Coronary artery (tissue), 2 donors: ENCODE measurements around the gene MCOLN3.

Experiments
- DNase-seq: peaks from one replicate; pipeline ENCODE4 v3.0.0-alpha.2; 2017; ENCODE audit warnings: low spot score
- H3K27ac ChIP-seq, 2 donors: fragments of 200-600 bp; sonication (generic); one replicate each; pipeline ENCODE4 v1.5.1; 2016 to 2019
- H3K4me3 ChIP-seq: fragments of 200-600 bp; sonication (generic); 2 replicates; pipeline ENCODE4 v1.5.1; 2016; ENCODE audit warnings: mild to moderate bottlenecking, moderate library complexity
- TF ChIP-seq, protein P1 (sequence below): fragments of 200-600 bp; sonication (generic); IDR thresholded peaks from one replicate; pipeline ENCODE4 v1.5.1; 2019; ENCODE audit warnings: antibody characterized with exemption

Gene MCOLN3

DNA sequence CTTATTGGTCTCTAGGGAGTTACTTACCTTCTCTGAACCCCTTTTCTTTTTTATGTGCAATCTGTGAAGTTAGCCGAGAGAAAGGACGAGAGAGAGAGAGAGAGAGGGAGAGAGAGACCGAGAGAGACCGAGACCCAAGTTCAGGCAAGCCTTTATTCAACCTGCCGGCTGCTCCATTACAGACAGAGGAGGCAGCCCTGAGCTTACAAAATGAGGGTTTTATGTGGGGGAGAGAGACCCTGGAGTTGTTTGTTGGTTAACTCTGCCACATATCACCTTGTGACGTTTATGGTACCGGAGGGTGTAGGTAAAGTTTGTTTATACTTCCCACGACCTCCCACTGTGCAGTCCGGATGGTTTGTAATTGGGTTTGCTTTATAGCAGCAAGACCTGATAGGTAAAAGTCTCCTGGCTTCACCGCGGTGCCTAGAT is 1.5 kb upstream of the MCOLN3 start:
- TF ChIP-seq, protein P1, sequence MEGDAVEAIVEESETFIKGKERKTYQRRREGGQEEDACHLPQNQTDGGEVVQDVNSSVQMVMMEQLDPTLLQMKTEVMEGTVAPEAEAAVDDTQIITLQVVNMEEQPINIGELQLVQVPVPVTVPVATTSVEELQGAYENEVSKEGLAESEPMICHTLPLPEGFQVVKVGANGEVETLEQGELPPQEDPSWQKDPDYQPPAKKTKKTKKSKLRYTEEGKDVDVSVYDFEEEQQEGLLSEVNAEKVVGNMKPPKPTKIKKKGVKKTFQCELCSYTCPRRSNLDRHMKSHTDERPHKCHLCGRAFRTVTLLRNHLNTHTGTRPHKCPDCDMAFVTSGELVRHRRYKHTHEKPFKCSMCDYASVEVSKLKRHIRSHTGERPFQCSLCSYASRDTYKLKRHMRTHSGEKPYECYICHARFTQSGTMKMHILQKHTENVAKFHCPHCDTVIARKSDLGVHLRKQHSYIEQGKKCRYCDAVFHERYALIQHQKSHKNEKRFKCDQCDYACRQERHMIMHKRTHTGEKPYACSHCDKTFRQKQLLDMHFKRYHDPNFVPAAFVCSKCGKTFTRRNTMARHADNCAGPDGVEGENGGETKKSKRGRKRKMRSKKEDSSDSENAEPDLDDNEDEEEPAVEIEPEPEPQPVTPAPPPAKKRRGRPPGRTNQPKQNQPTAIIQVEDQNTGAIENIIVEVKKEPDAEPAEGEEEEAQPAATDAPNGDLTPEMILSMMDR = no peak
- no peak overlapping the region for H3K4me3 ChIP-seq
- DNase-seq = no peak

DNA sequence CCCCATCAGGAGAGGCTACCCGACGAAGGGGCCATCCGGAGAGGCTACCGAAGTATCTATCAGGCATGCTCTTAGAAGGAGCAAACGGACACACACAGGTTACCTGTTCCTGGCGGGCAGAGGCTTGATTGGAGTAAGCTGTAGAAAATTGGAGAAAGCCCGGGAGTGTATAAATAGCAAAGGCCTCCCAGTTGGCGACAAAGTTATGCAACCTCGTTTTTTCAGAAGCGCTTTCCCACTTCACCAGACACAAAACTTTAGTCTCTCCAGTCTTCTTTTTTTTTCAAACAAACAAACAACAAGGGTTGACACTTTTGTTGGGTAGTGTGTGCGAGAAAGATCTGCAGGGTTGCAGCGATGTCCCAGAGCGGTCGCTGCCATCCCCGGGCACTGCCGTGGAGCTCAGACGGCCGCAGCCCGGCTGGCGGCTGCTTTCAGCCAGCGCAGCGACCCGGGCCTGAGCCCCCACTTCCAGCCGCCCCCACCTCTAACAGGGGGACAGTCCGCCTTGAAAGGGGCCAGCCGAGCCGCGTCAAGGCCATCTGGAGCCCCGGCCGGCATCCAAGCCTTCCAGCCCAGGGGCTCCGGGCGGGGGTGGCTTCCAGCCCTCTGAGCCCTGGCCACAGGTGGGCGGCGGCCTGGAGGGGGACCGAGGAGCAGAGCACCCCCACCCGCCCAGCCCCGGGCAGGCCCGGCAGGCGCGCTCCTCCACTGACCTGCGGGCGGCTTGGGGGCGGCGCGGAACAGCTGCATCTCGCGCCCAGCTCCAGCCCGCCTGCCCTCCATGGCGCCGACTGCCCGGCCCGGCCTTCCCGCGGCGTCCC is 616 bp downstream of the MCOLN3 start:
- no peak for DNase-seq
- TF ChIP-seq, protein P1 = no peak
- H3K27ac ChIP-seq = no peak overlapping the region
- H3K4me3 ChIP-seq = peak overlapping the region; percentile 73

More for the DNA sequence above, 1.5 kb upstream of the MCOLN3 start:
- H3K27ac ChIP-seq = no peak overlapping the region

DNA sequence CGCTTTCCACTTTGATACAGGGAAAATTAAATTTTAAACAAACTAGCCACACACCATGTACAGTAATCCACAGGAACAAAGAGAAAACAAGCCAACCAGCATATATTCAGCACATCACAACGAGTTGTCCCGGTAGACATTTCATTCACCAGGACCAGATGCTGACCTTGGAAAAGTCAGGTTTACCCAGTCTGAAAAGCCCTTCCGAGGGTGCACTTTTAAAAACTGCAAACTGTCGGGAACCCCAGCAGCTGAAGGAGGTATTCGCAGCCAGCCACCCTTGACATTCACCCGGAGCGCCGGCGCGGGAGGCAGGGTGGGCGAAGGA is 1.2 kb downstream of the MCOLN3 start:
- H3K27ac ChIP-seq = no peak overlapping the region
- no peak overlapping the region for H3K4me3 ChIP-seq
- DNase-seq = no peak
- TF ChIP-seq, protein P1 = no peak

DNA sequence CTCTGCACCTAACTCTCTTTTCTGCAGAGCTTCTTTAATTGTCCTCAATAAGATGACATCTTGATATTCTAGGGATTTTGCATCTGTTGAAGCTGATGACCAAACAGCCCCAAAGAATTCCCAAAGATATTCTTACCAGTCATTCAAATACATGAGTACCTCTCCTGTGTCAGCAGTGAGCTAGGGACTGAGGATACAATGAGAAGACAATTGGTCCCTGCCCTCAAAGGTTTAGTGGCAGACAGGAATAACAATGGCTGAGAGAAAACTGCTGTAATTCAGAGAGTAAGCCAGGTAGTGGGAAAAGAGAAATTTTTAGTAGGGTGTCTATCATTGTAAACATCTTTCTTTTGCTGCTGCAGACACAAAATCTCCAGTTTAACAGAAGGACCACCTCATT is 5.9 kb downstream of the MCOLN3 start:
- H3K27ac ChIP-seq = no peak overlapping the region
- H3K4me3 ChIP-seq = no peak overlapping the region
- no peak for DNase-seq
- TF ChIP-seq, protein P1 = no peak

DNA sequence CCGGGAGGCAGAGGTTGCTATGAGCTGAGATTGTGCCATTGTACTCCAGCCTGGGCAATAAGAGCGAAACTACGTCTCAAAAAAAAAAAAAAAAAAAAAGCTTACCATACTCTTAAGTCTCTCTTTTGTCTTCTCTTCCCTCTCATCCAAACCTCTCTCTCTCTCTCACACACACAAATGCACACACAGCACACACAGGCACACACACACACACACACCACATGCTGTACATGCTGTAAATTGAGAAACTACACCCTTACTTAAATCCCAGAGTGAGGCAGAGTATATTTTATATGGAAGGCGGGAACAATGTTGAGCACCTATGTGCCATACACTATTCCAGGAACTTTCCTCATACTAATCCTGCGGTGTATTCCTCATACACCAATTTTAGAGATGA is 6.5 kb downstream of the MCOLN3 start:
- TF ChIP-seq, protein P1 = no peak
- Histone ChIP-seq H3K4me3 (no peak overlapping the region), H3K27ac (no peak overlapping the region)
- DNase-seq = no peak

DNA sequence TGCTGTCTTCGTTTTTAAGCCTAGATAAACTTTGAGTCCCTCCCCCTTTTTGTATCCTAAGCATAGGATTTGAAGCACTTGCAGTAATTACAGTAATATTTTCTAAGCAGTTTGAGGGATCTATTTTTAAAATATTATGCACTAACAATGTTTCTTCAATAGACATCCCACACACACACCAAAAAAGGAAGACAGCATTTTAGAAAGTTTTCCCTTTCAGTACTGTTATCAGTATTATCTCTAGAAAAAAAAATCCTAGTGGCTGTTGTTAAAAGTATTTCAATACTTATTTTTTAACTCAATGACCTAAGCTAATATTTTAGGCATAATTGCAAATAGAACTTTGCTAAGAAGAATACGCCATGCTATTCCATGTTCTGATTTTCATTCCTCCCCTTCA is 15.1 kb downstream of the MCOLN3 start:
- no peak for DNase-seq
- TF ChIP-seq, protein P1 = no peak
- no peak overlapping the region for H3K4me3 ChIP-seq
- H3K27ac ChIP-seq = no peak overlapping the region

DNA sequence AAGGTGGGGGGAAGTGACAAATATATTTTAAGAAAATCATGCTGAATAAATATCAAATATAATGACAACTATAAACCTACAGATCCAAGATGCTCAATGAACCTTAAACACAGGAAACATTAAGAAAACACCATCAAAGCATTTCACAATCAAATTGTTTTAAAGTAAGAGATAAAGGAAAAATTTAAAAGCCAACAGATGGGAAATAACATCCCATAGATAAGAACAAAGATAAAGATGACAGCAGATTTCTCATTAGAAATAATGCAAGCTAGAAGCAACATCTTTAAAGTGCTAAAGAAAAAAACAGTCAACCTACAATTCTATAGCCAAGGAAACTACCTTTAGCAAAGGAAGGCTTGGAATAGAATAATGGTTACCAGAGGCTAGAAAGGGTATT is 17.8 kb downstream of the MCOLN3 start:
- TF ChIP-seq, protein P1 = no peak
- Histone ChIP-seq H3K27ac (no peak overlapping the region), H3K4me3 (no peak overlapping the region)
- DNase-seq = no peak
